Measurements from ENCODE around the gene PRELID3B. TPM values are rescaled to one million over a fixed set of nuclear protein-coding genes. Genes with fewer than 3 reads are reported as not detected.

Gene PRELID3B
- total RNA-seq, 1 experiment from 2014 or later = 181 TPM

GRCh38 chr20:59001449-59002171, 41.0 kb downstream of the PRELID3B start:
- Histone ChIP-seq H3K27me3 (ENCODE audit: low read length) (no peaks in the 10 kb centered on the region), H3K9me2 (replicated peaks; ENCODE audit: low read length) (no peaks in the 10 kb centered on the region), H3K9me3 (ENCODE audit: low read length) (no peaks in the 10 kb centered on the region), H2AFZ (ENCODE audit: low read length) (no peak overlapping the region), H3K9ac (ENCODE audit: low read length) (no peak overlapping the region), H3K36me3 (ENCODE audit: low read depth, low read length) (peaks cover 9% of the 10 kb centered on the region; the same call in 1 of the 2 replicates), H3K4me3 (ENCODE audit: low read length) (no peak overlapping the region), H3K4me2 (ENCODE audit: low read length) (no peak overlapping the region), H3K27ac (ENCODE audit: low read length) (no peak overlapping the region), H3K79me2 (ENCODE audit: low read length) (peaks cover 27% of the 10 kb centered on the region), H3F3A (ENCODE audit: low read length, unreplicated experiment) (no peaks in the 10 kb centered on the region), H3K4me1 (ENCODE audit: insufficient read depth, low read length) (peaks cover 17% of the 10 kb centered on the region), H4K20me1 (ENCODE audit: low read length) (no peaks in the 10 kb centered on the region)
- ChIA-PET POLR2A (ENCODE audit: unreplicated experiment) (no interaction called here), CTCF (no interaction called here)
- ATAC-seq (no peak), DNase-seq (no peak)
- no peak for TF ChIP-seq EZH2phosphoT487 (IDR thresholded peaks at IDR 0.05; ENCODE audit: borderline replicate concordance, low read length)
- TF ChIP-seq EZH2 (IDR thresholded peaks at IDR 0.05; ENCODE audit: low read length, unreplicated experiment) = no peak
- no TSS peak for BruUV-seq (replicated peaks)
- intact Hi-C loops (cut with micrococcal nuclease) = no loop called here

- no TSS peak for BruUV-seq (replicated peaks)
- H3K27ac ChIP-seq (ENCODE audit: low read length) = no peak overlapping the region
- H3K4me3 ChIP-seq (ENCODE audit: low read length) = no peak overlapping the region
- POLR2A ChIA-PET (ENCODE audit: unreplicated experiment) = no interaction called here
- H4K20me1 ChIP-seq (ENCODE audit: low read length) = no peaks in the 10 kb centered on the region
- no peak overlapping the region for H3K4me2 ChIP-seq (ENCODE audit: low read length)
- ATAC-seq = no peak
- CTCF ChIA-PET = no interaction called here
- peaks cover 22% of the 10 kb centered on the region for H3K79me2 ChIP-seq (ENCODE audit: low read length)
- no peaks in the 10 kb centered on the region for H3K27me3 ChIP-seq (ENCODE audit: low read length)
- no peak overlapping the region for H2AFZ ChIP-seq (ENCODE audit: low read length)
- no peak overlapping the region for H3K9ac ChIP-seq (ENCODE audit: low read length)
- peaks cover 14% of the 10 kb centered on the region; the same call in 1 of the 2 replicates for H3K36me3 ChIP-seq (ENCODE audit: low read depth, low read length)
- intact Hi-C loops (cut with micrococcal nuclease) = no loop called here
- no peak for DNase-seq
- H3K9me3 ChIP-seq (ENCODE audit: low read length) = no peaks in the 10 kb centered on the region
- no peaks in the 10 kb centered on the region for H3K9me2 ChIP-seq (replicated peaks; ENCODE audit: low read length)
- no peaks in the 10 kb centered on the region for H3F3A ChIP-seq (ENCODE audit: low read length, unreplicated experiment)
- TF ChIP-seq EZH2phosphoT487 (IDR thresholded peaks at IDR 0.05; ENCODE audit: borderline replicate concordance, low read length) (no peak), EZH2 (IDR thresholded peaks at IDR 0.05; ENCODE audit: low read length, unreplicated experiment) (no peak)
- H3K4me1 ChIP-seq (ENCODE audit: insufficient read depth, low read length) = peaks cover 13% of the 10 kb centered on the region
Measured at GRCh38 chr20:59001068-59001448, 41.5 kb downstream of the PRELID3B start.

GRCh38 chr20:59000326-59000725, 42.3 kb downstream of the PRELID3B start:
- Histone ChIP-seq H3K27ac (ENCODE audit: low read length) (no peak overlapping the region), H3K4me3 (ENCODE audit: low read length) (no peak overlapping the region), H2AFZ (ENCODE audit: low read length) (no peak overlapping the region), H3K4me1 (ENCODE audit: insufficient read depth, low read length) (peaks cover 13% of the 10 kb centered on the region), H3K27me3 (ENCODE audit: low read length) (no peaks in the 10 kb centered on the region), H3K9ac (ENCODE audit: low read length) (no peak overlapping the region), H3K9me3 (ENCODE audit: low read length) (no peaks in the 10 kb centered on the region), H3K79me2 (ENCODE audit: low read length) (peaks cover 15% of the 10 kb centered on the region), H3K36me3 (ENCODE audit: low read depth, low read length) (peaks cover 21% of the 10 kb centered on the region), H4K20me1 (ENCODE audit: low read length) (no peaks in the 10 kb centered on the region), H3F3A (ENCODE audit: low read length, unreplicated experiment) (no peaks in the 10 kb centered on the region), H3K4me2 (ENCODE audit: low read length) (no peak overlapping the region), H3K9me2 (replicated peaks; ENCODE audit: low read length) (no peaks in the 10 kb centered on the region)
- POLR2A ChIA-PET (ENCODE audit: unreplicated experiment) = no interaction called here
- intact Hi-C loops (cut with micrococcal nuclease) = no loop called here
- TF ChIP-seq EZH2phosphoT487 (IDR thresholded peaks at IDR 0.05; ENCODE audit: borderline replicate concordance, low read length) (no peak), CTCF (conservative IDR thresholded peaks at IDR 0.05; ENCODE audit: low read depth, low read length) (no peak), EZH2 (IDR thresholded peaks at IDR 0.05; ENCODE audit: low read length, unreplicated experiment) (no peak)
- BruUV-seq (replicated peaks) = no TSS peak
- DNase-seq (no peak), ATAC-seq (no peak)
- CTCF ChIA-PET = no interaction called here
